Measurements from ENCODE around the gene TYK2. TPM values are rescaled to one million over a fixed set of nuclear protein-coding genes. Genes with fewer than 3 reads are reported as not detected.
A peak's percentile ranks its signal among the peaks of the same experiment; 100 is the strongest.

The TYK2 gene
- total and polyA plus RNA-seq, 2 of the 13 experiments (the other 11 are each of a cell fraction or from before 2014, with no cell fraction given) = 38.8 to 60.1 TPM

DNA sequence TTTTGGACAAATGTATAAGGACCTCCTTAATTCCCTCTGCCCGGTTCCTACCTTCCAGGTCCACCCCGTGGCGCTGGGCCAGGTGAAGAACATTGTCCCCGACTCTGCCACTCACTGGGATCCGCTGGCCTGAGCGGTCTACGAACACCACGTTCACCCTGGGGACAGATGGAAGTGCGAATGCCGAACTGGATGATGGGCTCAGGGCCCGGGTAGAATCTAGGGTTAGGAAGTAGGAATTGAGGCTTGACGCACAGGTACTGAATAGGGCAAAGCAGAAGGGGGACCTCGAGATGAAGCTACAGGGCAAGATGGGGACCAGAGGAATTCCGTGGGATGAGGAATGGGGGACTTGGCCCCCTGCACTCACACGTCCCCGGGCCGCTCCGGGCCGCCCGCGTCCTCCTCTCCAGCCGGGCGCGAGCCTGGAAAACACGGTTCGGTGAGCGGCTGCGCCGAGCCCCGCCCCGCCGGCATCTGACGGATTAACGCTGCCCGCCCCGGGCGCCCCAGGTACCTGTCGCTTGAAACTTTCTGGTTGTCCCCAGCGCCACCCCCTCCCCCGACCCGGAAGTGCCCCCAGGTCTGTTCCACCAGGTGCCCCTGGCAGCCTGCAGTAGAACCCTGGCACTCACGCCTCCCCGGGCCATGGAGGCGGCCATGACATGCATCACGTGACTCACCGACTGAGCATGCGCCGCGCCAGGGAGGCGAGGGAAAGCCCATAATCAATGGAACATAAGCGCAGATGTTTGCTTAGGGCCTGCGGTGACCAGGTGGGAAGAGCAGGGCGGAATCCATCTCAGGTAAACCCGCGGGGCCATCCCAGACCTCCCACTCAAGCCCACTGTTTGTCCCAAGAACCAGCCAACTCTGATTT lies 64.8 kb downstream of the TYK2 start, which contains the start of gene FDX2 (continued):
- TF ChIP-seq TAF1 (CRISPR knock-in tag; IDR thresholded peaks at IDR 0.05) = peak; percentile 64; the same call in 1 of the 2 replicates
- TF ChIP-seq ZNF431 (CRISPR knock-in tag; IDR thresholded peaks at IDR 0.05; ENCODE audit: borderline replicate concordance, low read depth) = no peak
- TF ChIP-seq KDM1A (CRISPR knock-in tag; IDR thresholded peaks at IDR 0.05) = no peak
- no peak for TF ChIP-seq ZFP41 (CRISPR knock-in tag; IDR thresholded peaks at IDR 0.05; ENCODE audit: borderline replicate concordance)
- TF ChIP-seq SRSF1 (optimal IDR thresholded peaks at IDR 0.05; ENCODE audit: low read depth, low read length) = peak; percentile 15
- TF ChIP-seq RCOR2 (CRISPR knock-in tag; IDR thresholded peaks at IDR 0.05) = 0 out of 2 replicates have a peak, but pooled peaks have one; percentile 28
- TF ChIP-seq ZSCAN25 (CRISPR knock-in tag; IDR thresholded peaks at IDR 0.05) = peak; percentile 27; the same call in 1 of the 2 replicates
- TF ChIP-seq GABPA (IDR thresholded peaks at IDR 0.05; ENCODE audit: low read depth, low read length) = peak; percentile 37
- TF ChIP-seq GABPA (CRISPR knock-in tag; IDR thresholded peaks at IDR 0.05; ENCODE audit: low read depth) = peak; percentile 65
- no peak for TF ChIP-seq ZNF234 (CRISPR knock-in tag; conservative IDR thresholded peaks at IDR 0.05)
- TF ChIP-seq, protein P1, sequence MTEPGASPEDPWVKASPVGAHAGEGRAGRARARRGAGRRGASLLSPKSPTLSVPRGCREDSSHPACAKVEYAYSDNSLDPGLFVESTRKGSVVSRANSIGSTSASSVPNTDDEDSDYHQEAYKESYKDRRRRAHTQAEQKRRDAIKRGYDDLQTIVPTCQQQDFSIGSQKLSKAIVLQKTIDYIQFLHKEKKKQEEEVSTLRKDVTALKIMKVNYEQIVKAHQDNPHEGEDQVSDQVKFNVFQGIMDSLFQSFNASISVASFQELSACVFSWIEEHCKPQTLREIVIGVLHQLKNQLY (CRISPR knock-in tag; IDR thresholded peaks at IDR 0.05) = peak; percentile 72
- no peak; the same call in 1 of the 2 replicates for TF ChIP-seq ZNF33B (CRISPR knock-in tag; IDR thresholded peaks at IDR 0.05)
- TF ChIP-seq FOXJ3 (CRISPR knock-in tag; IDR thresholded peaks at IDR 0.05; ENCODE audit: borderline replicate concordance) = no peak
- no peak for TF ChIP-seq NR1H2 (CRISPR knock-in tag; IDR thresholded peaks at IDR 0.05; ENCODE audit: borderline replicate concordance, low read depth)
- TF ChIP-seq NFRKB (IDR thresholded peaks at IDR 0.05) = no peak
- TF ChIP-seq, protein P2, sequence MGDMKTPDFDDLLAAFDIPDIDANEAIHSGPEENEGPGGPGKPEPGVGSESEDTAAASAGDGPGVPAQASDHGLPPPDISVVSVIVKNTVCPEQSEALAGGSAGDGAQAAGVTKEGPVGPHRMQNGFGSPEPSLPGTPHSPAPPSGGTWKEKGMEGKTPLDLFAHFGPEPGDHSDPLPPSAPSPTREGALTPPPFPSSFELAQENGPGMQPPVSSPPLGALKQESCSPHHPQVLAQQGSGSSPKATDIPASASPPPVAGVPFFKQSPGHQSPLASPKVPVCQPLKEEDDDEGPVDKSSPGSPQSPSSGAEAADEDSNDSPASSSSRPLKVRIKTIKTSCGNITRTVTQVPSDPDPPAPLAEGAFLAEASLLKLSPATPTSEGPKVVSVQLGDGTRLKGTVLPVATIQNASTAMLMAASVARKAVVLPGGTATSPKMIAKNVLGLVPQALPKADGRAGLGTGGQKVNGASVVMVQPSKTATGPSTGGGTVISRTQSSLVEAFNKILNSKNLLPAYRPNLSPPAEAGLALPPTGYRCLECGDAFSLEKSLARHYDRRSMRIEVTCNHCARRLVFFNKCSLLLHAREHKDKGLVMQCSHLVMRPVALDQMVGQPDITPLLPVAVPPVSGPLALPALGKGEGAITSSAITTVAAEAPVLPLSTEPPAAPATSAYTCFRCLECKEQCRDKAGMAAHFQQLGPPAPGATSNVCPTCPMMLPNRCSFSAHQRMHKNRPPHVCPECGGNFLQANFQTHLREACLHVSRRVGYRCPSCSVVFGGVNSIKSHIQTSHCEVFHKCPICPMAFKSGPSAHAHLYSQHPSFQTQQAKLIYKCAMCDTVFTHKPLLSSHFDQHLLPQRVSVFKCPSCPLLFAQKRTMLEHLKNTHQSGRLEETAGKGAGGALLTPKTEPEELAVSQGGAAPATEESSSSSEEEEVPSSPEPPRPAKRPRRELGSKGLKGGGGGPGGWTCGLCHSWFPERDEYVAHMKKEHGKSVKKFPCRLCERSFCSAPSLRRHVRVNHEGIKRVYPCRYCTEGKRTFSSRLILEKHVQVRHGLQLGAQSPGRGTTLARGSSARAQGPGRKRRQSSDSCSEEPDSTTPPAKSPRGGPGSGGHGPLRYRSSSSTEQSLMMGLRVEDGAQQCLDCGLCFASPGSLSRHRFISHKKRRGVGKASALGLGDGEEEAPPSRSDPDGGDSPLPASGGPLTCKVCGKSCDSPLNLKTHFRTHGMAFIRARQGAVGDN (CRISPR knock-in tag; IDR thresholded peaks at IDR 0.05) = peak; percentile 91
- no peak for TF ChIP-seq AHR (CRISPR knock-in tag; IDR thresholded peaks at IDR 0.05)
- TF ChIP-seq ELF1 (CRISPR knock-in tag; IDR thresholded peaks at IDR 0.05) = peak; percentile 83
- TF ChIP-seq IKZF1 (IDR thresholded peaks at IDR 0.05) = no peak
- TF ChIP-seq, protein P3, sequence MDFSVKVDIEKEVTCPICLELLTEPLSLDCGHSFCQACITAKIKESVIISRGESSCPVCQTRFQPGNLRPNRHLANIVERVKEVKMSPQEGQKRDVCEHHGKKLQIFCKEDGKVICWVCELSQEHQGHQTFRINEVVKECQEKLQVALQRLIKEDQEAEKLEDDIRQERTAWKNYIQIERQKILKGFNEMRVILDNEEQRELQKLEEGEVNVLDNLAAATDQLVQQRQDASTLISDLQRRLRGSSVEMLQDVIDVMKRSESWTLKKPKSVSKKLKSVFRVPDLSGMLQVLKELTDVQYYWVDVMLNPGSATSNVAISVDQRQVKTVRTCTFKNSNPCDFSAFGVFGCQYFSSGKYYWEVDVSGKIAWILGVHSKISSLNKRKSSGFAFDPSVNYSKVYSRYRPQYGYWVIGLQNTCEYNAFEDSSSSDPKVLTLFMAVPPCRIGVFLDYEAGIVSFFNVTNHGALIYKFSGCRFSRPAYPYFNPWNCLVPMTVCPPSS (IDR thresholded peaks at IDR 0.05) = no peak
- TF ChIP-seq CHCHD3 (CRISPR knock-in tag; IDR thresholded peaks at IDR 0.05) = no peak
- TF ChIP-seq STAT5B (CRISPR knock-in tag; IDR thresholded peaks at IDR 0.05) = no peak
- peak; percentile 45; the same call in 1 of the 2 replicates for TF ChIP-seq NRL (CRISPR knock-in tag; IDR thresholded peaks at IDR 0.05; ENCODE audit: borderline replicate concordance)
- TF ChIP-seq, protein P4, sequence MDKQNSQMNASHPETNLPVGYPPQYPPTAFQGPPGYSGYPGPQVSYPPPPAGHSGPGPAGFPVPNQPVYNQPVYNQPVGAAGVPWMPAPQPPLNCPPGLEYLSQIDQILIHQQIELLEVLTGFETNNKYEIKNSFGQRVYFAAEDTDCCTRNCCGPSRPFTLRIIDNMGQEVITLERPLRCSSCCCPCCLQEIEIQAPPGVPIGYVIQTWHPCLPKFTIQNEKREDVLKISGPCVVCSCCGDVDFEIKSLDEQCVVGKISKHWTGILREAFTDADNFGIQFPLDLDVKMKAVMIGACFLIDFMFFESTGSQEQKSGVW (CRISPR knock-in tag; IDR thresholded peaks at IDR 0.05; ENCODE audit: borderline replicate concordance) = no peak
- no peak for TF ChIP-seq MYNN (CRISPR knock-in tag; IDR thresholded peaks at IDR 0.05; ENCODE audit: low read depth)
